ENCODE results near the gene OPN1SW.

DNA sequence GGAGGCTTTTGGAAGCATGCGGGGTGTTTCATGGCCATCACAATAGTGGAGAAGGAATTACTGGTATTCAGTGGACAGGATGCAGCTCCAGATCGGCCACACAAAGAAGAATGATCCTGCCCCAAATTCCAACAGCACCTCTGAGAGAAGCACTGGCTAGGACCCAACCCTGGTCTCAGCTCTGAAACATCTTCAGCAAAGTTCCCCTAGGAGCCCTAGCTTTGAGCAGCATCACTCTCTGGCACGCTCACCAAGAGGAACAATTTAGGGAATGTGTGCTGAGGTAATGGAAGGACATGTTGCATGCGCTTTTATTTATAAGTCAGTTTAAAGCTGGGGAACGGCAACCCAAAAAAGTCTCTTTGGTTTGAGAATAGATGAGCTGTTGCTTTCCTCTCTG is 5.5 kb upstream of the OPN1SW start:
- no peak for TF ChIP-seq POLR2AphosphoS5 (IDR thresholded peaks at IDR 0.05; ENCODE audit: borderline replicate concordance, low read depth, low read length)
- TF ChIP-seq EZH2 (IDR thresholded peaks at IDR 0.05): no peak
- no peak for TF ChIP-seq FOXP2 (optimal IDR thresholded peaks at IDR 0.05; ENCODE audit: control extremely low read depth, extremely low read length, insufficient read depth)
